VCaP (cell line): ENCODE measurements around the gene LARP1.

Experiments used
- H3K27ac ChIP-seq: fragments of 450-650 bp; 2 replicates; pipeline ENCODE4 v1.5.1; 2017
- TF ChIP-seq, protein P1 (sequence below): fragments of 450-650 bp; conservative IDR thresholded peaks from 2 replicates; pipeline ENCODE4 v1.5.1; 2017; ENCODE audit warnings: mild to moderate bottlenecking, moderate library complexity

Gene LARP1

DNA sequence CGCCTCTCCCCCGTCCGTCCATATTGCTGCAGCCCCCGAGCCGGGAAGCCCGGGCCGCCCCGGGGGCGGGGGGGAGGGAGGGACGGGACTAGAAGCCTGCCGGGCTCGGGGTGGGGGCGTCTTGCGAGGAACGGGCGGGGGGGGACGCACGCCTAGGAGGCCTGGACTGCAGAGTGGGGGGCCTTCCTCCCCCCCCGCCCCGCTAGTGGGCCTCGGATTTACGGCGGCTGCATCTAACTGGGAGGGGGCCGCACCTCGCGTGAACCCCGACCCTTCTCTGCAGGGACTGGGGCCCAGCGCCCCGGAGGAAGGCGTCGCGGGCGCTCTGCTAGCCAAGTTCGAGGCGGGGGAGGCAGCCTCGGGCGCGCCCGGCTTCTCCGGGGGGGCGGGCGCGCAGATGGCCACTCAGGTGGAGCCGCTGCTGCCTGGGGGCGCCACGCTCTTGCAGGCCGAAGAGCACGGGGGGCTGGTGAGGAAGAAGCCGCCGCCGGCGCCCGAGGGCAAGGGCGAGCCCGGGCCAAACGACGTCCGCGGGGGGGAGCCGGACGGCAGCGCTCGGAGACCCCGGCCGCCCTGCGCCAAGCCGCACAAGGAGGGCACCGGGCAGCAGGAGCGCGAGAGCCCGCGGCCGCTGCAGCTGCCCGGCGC is at the start of gene LARP1:
Gene LARP1, plus strand, starts transcription at position 17 of the 648 bp plus-strand sequence. Its CDS starts 381 bp downstream, at position 398.
- H3K27ac ChIP-seq = peak within 1 kb of the TSS; percentile 95
- TF ChIP-seq, protein P1, sequence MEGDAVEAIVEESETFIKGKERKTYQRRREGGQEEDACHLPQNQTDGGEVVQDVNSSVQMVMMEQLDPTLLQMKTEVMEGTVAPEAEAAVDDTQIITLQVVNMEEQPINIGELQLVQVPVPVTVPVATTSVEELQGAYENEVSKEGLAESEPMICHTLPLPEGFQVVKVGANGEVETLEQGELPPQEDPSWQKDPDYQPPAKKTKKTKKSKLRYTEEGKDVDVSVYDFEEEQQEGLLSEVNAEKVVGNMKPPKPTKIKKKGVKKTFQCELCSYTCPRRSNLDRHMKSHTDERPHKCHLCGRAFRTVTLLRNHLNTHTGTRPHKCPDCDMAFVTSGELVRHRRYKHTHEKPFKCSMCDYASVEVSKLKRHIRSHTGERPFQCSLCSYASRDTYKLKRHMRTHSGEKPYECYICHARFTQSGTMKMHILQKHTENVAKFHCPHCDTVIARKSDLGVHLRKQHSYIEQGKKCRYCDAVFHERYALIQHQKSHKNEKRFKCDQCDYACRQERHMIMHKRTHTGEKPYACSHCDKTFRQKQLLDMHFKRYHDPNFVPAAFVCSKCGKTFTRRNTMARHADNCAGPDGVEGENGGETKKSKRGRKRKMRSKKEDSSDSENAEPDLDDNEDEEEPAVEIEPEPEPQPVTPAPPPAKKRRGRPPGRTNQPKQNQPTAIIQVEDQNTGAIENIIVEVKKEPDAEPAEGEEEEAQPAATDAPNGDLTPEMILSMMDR = no peak

DNA sequence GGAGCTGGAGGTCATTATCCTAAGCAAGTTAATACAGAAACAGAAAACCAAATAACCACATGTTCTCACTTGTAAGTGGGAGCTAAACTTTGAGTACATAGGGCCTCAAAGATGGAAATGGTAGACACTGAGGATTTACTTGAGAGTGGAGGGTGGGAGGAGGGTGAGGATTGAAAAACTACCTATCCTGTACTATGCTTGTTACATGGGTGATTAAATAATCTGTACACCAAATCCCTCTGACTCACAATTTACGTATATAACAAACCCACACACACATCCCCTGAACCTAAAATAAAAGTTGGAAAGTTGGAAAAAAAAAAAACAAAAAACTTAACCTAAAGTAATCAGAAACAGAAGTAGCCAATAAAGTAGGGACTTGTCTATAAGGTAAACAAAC is 48.8 kb upstream of the LARP1 start:
- H3K27ac ChIP-seq = no peak overlapping the region
- TF ChIP-seq, protein P1 = no peak

DNA sequence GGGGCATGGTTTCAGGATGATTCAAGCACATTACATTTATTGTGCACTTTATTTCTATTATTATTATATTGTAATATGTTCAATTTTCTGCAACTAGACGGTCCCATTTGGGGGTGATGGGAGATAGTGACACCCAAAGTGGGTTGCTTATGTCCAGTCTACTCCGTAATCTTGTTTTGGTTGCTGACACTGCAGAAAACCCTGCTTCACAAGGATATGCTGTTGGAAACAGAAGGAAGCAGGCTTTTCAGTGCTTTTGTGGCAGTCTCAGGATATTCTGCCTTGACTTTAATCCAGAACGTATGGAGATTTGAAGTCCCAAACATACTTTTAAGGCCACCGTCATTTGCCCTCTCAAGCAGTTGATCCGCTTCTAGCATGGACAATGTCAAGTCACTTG is 47.5 kb upstream of the LARP1 start:
- TF ChIP-seq, protein P1 = no peak

DNA sequence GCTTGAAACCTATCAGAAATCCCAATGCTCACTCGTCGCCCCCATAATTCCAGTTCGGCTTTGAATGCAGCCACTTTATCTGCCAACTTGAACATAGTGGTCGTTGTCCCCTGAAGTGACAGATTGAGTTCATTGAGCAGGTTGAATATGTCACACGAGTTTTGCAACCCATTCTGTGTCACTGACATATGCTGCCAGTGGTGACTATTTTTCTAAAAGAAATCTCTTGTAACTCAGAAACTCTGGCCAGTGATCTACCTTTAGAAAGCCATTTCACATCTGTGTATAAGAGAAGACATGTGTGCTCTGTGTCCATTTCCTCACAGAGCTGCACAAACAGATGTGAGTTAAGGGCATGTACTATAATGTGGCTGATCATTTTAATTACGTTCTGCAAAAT is 47.0 kb upstream of the LARP1 start:
- TF ChIP-seq, protein P1 = no peak
- no peak overlapping the region for H3K27ac ChIP-seq

More for the DNA sequence above, 47.5 kb upstream of the LARP1 start:
- H3K27ac ChIP-seq = no peak overlapping the region

DNA sequence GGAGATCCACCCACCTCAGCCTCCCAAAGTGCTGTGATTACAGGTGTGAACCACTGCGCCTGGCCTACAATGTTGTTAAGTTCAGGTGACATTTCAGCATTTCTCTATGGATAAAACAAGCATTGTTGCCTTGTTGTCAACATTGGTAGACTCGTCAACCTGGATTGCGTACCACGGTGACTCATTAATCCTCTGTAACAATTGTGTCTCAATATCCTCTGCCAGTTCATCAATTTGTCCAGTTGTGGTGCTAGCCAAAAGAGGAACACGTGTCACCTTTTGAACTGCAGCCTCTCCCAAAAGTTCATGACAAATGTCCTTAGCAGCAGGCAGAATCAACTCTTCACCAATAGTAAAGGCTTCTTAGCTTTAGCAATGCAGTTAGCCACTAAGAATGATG is 46.3 kb upstream of the LARP1 start:
- TF ChIP-seq, protein P1 = no peak
- H3K27ac ChIP-seq = no peak overlapping the region

DNA sequence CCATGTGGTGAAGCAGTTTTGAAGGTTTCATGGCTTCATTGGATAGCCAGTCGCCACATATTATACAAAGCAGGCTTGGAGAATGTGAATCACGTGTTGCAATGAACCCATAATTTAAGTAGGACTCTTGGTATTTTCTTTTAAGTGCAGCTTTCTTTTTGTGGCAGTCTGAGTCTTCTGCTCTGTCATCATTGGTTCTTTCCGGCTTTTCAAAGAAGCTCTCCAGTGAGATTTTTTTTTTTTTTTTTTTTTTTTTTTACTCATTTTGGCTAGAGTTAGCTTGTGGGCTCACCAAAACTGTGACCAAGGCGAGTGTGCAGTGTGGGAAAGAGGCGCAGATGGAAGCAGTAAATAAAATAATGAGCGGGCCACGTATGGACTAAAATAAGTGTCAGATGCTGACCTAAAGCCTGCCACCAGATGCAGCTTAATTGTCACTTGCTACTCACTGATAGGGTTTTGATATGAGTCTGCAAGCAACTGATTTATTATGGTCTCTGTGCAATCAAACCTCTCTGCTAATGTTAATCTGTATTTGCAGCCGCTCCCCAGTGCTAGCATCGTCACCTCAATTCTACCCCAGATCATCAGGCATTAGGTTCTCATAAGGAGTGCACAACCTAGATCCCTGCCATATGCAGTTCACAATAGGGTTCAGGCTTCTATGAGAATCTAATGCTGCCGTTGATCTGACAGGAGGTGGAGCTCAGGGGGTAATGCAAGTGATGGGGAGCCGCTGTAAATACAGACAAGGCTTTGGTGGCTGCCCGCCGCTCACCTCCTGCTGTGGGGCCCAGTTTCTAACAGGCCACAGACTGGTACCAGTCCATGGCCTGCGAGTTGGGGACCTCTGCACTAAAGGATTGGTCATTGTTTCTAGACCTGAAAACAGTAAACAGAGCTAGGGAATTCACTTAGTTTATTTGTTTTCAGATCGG is 45.5 kb upstream of the LARP1 start:
- no peak overlapping the region for H3K27ac ChIP-seq
- TF ChIP-seq, protein P1 = no peak
